NCI-H1694 treated with DMSO at 0.1 percent for 48 hours (cell line): ENCODE data around the gene PIP5KL1.

Source experiments
- DNase-seq: peaks from one replicate; lab custom pipeline; 2025; lab: John Stamatoyannopoulos, UW

The PIP5KL1 gene, protein sequence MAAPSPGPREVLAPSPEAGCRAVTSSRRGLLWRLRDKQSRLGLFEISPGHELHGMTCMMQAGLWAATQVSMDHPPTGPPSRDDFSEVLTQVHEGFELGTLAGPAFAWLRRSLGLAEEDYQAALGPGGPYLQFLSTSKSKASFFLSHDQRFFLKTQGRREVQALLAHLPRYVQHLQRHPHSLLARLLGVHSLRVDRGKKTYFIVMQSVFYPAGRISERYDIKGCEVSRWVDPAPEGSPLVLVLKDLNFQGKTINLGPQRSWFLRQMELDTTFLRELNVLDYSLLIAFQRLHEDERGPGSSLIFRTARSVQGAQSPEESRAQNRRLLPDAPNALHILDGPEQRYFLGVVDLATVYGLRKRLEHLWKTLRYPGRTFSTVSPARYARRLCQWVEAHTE

DNA sequence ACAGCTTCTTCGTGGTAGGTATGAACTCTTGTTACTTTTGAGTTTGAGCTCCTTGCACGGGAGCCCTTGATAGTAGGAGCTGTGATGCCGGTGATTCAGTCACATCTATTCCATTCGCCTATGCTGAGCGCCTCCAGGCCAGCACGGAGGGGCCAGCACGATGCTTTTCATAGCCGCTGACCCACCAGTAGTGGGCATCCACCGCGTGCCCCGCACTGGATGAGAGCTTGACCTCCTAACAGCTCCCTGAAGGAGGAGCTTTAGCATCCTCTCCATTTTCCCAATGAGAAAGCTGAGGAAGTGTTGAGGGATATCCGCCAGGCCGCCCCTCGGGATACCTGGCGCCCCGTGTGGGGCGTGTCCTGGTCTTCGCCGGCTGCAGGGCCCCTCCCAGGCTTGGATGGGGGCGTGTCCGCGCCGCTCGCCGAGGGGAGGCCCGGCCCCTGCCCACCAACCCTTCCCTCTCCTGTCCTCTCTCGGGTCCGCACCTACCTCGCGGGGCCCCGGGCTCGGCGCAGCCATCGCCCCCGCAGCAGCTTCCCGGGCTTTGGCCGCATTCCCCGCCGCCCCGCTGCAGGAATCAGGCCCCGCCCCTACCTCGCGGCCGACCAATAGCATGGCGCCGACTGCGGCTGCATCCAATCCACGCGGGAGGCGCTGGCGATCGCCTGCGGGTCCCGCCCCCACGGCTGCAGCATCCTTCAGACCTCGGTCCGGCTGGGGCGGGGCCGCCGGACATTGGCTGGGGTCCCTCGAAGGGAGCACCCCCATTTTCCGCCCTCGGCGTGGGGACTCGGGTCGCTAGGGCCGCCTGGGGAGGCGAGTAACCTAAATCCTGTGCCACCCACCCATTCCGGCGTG, at the start of gene PIP5KL1:
Gene PIP5KL1, minus strand, starts transcription at position 547 of the 861 bp plus-strand sequence. Its CDS starts 25 bp downstream, at position 522.
- peak; percentile 8 for DNase-seq

DNA sequence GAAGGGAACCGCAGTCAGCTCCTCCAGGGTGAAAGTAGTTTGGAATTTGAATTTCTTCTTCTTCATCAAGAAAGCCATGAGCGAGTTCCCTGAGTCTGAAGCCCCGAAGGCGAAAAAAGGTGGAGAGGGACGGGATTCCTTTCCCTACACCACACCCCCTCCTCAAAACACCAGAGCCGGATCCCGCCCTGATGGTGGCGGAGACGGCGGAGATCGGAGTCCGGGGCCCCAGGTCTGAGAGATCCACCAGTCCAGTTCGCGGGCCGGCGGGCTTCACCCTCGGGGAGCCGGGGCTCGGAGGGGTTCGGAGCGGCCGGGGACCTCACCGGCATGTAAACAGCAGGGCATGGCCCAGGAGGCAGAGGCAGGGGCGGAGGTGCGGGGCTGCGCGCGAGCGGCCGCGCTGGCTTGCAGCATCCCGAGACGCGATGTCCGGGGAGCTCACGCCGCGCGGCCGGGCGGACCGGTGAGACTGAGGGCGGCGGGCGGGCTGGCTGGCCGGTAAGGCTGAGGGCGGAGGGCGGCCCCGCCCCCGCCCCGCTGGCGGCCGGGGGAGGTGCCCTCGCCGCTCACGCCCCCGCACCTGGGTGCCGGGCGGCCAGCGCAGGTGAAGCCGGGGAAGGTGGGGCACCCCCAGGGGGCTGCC, 49.6 kb upstream of the PIP5KL1 start:
- DNase-seq, result no peak

DNA sequence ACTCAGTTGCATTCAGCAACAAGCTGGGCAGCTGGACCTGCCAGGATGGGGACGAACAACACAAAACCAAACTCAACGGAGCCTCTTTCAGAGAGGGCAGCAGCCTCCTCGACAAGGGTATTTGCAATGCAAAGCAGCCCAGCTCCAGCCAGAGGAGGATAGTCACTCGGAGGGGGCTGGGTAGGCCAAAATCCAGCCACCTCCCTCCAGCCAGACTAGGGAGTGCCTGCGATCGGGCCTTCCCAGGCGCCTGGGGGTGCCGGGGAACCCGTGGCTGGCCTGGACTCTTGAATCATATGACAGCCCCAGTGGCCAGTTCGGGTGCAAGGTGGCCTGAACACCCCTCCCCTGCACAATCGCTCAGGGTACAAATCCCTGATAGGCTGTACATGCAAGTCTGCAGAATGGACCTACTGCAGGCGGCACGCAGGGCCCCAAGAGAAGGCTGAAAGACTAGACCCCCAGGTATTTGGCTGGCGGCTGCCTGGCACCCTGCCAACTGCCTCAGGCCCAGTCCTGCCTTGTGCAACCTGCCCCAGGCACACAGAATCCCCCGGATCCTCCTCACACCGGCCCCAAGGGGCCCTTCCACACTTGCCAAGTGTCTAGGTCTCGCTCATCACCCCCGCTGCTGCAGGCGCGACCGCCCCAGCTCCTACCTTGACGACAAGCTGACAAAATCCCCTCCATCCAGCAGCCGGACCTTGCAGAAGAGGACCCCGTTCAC, 48.9 kb upstream of the PIP5KL1 start:
- no peak for DNase-seq

DNA sequence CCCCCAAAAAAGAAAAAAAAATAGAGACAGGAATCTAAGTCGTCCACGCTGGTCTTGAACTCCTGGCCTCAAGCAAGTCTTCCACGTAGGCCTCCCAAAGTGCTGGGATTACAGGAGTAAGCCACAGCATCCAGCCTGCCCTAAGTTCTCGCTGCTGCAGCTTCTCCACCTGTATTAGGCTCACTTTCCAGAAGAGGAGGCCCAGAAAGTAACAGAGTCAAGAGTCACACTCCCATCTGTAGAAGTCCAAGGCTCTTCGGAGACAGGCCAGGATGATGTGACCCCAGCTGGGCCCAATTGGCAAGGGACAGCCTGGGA, 48.4 kb upstream of the PIP5KL1 start:
- DNase-seq, result no peak

DNA sequence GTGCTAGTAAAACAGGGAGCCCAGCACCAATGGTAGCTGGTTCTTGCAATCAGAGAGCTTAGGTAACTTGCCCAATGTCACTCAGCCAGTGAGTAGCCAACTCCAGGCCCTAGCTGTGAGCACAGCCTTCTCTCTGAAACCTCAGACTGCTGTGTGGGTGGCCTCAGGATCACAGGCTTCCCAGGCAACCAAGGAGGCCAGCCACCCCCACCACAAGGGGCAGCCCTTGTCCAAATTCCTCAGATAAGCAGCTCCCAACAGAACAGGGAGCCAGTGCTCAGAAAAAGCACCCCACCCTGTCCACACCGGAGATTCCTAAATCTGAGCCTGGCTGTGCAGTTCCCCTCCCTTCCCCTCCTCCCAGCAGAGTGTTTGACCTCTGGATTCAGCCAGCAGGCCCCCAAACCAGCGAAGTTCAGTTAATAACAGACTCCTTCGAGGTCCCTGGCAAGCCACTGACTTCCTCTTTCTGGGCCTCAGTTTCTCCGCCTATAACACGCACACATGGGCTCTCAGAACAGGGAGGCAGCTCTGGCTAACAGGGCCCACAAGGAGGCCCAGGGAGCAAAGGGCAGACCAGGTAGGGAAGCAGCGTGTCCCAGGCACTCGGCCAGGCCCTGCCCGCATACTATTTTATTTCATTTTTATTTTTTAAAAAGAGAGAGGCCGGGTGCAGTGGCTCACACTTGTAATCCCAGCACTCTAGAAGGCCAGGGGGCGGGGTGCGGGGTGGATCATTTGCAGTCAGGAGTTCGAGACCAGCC, 47.5 kb upstream of the PIP5KL1 start:
- no peak for DNase-seq

DNA sequence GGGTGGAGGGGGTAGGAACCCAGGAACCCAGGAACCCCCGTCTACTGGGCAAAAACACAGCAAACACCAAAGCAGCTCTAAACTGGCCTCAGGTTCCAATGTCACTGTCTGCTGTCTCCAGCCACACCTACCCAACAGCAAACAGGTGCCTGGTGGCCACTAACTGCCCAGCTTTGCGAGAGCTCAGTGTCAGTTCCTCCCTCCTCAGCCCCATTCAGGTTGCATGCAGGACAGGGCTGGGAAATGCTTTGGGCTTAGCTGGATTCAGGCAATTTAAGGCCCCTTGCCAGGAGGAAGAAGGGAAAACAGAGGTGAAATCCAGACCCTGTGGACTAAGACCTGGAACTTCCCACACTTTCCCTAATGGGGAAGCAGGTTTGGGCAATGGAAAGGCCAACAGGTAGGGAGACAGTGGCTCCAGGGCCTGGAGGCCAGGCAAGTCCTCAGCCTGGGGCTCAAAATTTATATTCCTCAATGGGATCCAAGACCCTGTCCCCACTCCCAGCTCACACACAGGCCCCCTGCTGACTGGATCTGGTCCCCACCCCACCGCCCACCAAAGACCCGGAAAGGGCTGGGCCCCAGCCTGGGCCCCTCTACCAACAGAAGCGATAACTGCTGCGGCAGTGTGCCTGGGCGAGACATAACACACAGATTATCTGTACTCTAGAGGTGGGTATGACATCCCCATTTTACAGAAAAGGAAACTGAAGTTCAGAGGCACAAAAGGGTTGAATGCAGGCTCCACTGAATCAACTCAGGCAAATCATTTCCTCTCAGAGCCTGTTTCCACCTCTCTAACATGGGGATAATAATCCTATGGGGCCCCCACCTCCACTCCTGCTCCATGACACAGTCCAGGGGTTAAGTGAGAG, 46.7 kb upstream of the PIP5KL1 start:
- DNase-seq, result no peak

DNA sequence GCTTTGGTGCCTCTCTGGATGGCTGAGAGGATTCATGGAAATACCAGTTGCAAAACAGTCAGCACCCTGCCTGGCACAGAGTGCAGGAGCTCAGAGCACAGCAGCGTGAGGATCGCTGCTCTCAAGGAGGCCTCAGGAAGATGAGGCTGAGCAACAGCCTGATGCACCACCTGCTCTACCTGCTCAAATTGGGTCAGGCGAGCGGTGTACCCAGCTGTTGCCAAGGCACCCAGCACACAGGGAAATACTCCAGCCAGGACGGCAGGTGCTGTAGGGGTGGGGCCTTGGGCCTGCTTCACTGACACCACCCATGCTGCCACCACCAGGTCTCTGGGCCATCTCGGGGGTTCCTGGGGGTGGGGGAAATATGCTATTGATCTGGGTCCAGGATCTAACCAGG, 45.9 kb upstream of the PIP5KL1 start:
- DNase-seq, result no peak

DNA sequence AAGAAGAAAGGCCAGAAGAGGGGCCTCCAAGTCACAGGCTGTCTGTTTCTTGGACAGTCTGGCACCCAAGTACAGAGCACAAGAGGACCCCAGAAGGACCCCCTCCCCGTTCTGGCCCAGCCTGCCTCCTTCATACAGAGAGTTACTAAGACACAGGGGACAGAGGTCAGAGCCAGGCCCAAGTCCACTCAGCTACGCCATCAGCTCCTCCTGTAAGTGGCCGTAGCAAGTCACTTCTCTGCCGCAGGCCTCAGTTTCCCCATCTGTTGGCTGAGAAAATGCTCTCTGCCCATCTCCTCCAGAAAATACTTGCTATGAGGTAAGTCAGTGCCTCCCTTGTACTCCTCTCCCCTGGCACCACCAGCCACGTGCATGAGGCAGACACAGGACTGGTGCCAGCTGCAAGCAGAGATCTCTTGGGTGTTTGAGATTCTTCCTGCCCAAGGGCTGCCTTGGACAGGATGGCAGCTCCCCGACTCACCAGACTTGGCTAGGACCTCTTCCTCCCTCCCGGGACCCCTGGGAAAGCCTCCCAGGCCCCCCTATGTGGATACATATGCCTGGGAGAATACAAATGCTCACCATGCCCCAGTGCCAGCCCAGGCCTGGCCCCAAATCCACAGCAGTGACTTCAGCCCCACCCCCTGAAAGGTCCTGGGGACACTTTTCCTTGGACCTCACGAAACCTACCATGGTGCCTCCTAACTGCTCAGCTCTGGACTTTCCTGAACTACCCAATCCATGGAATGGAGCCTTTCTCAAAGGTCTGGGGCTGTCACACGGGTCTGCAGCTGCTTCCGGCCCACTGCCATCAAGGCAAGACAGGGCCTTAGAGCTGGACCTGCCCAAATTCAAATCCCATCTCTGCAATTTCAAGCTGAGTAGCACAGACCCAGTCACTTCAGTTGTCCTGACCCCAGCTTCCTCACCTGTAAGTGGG, 45.1 kb upstream of the PIP5KL1 start:
- DNase-seq, result no peak

DNA sequence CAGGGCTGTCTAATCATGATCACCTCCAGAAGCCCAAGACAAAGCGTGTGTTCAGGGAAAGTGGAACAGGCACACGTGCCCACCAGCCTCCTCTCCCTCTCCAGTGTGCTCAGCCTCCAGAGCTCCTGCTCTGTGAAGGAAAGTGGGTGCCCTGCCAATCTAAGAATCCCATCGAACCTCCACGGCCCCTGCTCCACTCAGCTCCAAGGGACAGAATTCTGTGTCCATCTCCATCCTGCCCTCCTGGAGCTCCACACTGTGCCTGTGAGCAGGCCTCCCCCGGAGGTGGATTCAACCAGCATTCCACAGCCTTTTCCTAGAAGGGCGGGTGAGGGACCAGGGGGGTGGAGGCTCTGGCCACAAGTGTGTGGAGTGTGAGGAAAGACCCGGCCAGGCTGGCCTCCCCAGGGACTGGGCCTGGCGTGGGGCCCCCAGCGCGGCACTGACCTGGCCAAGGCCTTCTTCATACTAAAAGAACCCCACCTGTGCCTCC, 44.2 kb upstream of the PIP5KL1 start:
- DNase-seq, result no peak

DNA sequence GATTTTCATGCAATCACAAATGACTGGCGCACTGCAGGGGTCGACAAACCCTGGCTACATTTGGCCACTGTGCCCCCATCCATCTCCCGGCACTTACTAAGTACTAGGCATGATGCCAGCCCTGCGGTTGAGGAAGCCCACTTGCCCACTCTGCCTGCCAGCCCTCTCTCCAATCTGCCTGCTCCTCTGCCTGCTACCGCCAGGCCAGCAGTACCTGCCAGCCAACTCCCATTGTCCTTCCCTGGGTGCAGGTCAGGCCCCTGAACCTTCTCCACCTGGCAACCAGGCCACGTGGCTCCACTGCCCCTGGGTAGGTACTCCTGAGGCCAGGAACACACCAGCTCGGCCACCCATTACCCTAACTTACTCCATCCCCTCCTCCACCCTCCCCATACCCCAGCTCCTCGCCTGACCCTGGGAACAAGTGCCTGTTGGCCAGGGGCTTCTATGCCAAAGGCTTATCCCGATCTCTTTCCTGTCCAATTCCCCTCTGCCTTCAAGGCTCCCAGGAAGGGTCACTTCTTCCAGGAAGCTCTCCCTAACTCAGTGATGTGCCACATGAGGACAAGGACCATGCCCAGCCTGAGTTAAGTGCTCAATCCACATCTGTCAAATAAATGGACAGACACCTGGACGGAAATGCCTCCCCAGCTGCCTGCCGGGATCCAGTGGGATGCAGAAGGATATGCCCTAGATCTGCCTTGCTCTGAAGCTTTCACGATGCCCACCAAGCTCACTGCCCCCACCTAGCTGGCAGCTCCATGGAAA, 43.6 kb upstream of the PIP5KL1 start:
- DNase-seq, result no peak

DNA sequence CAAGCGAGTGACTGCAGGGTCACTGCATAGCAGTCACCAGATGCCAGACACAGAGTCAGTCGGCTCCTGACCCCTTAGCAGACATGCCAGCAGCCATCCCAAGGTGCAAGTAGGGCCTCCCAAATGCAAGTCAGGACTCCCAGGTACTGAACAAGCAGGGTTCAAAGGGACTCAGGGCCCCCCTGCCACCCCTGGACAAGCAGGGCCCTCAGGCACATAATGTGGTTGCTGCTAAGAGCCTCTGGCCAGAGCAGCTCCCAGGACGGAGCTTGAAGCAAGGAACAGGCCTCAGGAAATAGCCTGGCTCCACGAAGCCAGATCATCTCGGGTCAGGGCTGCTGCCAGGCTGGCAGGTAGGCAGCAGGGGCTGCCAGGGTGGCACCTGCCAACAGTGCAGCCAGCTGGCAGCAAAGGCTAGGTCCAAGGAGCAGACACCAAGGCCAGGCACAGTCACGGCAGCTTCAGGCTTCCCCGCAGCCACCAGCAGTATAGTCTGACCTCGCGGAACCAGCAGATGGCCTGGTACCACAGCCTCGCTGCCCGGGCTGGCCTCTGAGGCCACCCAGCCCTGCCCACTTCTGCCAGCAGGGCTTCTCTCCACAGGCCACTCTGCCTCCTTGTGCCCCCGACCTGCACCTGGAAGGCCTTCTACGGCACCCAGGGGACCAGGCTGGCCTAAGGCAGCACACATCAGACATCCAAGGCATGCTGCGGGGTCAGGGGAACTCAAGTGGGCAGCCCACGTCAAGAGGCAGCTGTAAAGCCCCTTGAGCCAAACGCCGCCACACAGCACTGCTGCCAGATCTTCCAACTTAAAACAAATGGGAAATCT, 42.8 kb upstream of the PIP5KL1 start:
- DNase-seq, result no peak

DNA sequence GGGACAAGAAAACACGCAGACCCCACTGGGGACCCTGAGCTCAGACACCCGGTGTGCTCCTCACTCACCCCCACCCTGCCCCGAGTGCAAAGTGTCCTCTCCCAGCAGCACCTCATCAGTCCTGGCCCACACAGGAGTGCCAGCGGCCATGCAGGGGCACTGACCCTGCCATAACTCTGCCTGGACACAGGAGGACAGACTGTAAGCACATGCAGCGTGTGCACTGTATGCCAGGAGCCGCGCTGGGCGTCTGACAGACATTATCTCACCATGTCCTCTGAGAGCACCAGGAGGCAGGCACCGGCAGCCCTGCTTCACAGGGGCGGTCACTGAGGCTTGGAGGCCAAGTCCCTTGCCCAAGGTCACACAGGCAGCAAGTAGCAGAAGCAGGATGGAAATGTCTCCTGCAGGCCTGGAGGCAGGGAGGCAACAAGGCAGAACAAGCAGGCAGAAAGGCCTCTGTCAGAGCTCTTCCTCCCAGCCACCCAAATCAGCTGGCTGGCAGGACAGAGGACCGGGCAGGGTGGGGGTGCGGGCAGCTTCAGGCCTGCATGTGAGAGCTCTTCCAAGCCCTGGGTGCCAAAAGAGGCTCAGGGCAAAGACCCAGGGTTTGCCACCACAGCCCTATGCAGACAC, 41.8 kb upstream of the PIP5KL1 start:
- no peak for DNase-seq

DNA sequence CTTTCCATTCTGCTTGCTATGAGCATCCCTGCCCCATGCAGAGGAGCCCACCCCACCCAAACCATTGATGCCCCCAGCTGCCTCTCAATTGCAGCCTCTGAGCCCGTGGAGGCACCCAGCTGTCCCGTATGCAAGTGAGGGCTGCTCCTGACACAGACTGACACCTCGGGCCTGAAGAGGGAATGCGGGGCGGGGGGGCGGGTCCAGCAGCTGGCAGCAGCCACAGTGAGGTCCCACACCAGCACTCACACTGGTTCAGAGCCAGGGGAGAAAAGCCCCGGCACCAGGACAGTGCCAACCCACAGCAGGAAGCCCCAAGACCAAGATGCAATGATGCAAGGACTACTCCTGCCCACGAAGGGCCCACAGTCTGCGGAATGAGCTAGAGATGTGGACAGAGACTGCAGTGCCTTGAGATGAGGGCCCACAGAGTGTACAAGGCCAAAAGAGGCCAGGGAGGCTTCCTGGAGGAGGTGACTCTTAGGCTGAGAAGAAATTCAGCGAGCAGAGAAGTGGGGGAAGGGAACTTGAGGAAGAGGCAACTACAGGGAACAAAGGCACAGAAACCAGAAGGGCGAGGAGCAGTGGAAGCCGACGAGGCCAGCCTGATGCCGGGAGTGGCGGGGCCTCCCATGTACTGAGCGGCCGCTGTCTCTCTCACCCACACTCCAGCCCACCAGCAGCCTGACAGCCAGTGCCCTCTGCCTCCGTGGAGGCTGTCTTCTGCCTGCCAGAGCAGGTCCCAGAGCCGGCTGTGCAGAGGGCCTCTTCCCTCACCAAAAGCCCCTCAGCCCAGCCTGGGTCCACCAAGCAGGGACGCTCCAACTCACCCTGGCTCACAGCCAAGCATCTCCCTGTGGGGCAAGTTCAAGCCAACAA, 41.0 kb upstream of the PIP5KL1 start:
- peak; percentile 36 for DNase-seq

DNA sequence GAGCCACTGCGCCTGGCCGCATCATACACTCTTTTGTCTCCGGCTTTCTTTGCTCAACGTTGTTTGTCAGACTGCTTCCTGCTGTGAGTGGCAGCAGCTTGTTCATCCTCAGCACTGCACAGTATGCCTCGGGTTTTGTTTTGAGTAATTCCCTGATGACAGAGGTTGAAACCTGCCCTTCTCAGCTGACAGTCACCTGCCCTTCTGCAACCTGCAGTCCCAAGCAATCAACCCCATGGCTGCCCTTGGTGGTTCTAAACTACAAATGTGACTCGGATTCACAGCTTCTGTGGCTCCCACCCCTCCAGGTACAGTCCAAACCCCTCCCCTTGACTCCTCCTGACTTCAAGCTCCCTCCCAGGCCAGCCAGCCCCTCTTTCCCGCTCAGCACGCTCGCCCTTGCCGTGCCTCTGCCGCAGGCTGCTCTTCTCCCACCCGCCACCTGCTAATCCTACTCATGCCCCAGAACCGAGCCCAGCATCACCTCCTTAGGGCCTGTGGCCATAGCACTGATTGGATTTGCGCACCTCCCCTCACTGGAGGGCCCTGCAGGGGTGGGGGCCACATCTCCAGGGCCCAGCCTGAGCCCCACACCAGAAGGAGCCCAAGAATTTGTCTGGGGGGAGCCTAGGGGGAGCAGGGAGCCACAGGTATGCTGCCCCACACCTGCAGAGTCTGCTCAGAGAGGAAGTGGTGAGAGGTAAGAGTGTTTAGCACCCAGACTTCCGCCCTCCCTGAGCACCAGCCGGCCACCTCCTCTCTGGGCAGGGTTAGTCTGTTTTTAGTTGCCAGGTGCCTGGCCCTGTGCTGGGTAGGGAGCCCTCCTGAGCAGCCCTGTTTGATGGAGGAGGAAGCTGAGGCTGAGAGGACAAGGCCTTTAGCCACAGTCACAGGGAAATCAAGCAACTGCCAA, 40.1 kb upstream of the PIP5KL1 start:
- DNase-seq, result peak; percentile 60
